ENCODE data around the gene CD6.

The CD6 gene

GRCh38 chr11:60951606-60951903, 19.9 kb upstream of the CD6 start:
- H3K4me3 ChIP-seq (ENCODE audit: low read depth, low read length): no peak overlapping the region
- in situ Hi-C loops (cut with HindIII; ENCODE audit: low sequenced_read_pairs): no loop called here
- no peak for DNase-seq (ENCODE audit: low read depth, low spot score)
- TF ChIP-seq CTCF (IDR thresholded peaks at IDR 0.05; ENCODE audit: low read depth, low read length): no peak

DNA sequence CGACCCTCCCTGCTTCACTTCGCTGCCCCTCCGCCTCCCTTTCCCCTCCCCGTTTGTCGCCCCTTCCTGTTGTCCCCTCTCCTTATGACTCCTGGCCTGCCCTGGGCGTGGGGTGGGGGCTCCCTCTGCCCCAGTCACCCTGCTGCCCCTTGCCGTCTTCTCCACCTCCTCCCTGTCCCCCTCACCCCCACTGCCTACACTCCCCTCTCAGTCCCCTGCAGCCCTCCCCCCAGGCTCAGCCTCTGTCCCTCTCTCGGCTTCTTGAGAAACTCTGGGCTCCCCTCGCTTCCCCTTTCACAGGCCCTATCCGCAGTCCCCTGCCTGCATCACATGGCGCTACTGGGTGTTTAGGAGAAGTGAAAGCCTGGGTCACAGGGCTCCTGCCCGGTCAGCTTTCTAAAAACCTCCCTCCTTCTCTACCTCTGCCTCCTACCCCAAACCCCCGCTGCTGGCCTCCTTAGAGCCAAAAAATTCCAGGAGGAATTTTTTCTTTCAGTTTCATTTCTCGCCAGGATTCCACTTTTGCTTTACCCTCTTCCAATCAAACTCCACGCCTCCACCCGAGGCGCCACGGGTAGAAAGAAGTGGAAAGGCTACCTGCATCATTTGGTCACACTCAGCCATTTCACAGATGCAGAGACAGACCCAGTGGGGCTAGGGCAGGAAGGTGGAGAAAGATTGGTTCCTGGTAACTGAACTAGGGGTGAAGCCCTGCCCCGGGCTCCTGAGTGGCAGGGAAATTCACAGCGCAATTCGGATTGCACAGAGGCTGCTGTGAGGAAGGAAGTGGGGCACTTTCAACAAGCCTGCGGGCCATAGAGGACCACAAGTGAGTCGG, 19.4 kb upstream of the CD6 start, which contains the start of gene SLC15A3:
Gene SLC15A3, minus strand, starts transcription at position 273 of the 838 bp plus-strand sequence. CDS start 625 bp downstream, outside the sequence.
- DNase-seq (ENCODE audit: low read depth, low spot score): no peak
- in situ Hi-C loops (cut with HindIII; ENCODE audit: low sequenced_read_pairs): no loop called here

GRCh38 chr11:60952742-60953170, 18.7 kb upstream of the CD6 start:
- in situ Hi-C loops (cut with HindIII; ENCODE audit: low sequenced_read_pairs): no loop called here
- DNase-seq (ENCODE audit: low read depth, low spot score): no peak
- TF ChIP-seq CTCF (IDR thresholded peaks at IDR 0.05; ENCODE audit: low read depth, low read length): no peak
- no peak overlapping the region for H3K4me3 ChIP-seq (ENCODE audit: low read depth, low read length)

More for the DNA sequence above, 19.4 kb upstream of the CD6 start, which contains the start of gene SLC15A3:
- TF ChIP-seq CTCF (IDR thresholded peaks at IDR 0.05; ENCODE audit: low read depth, low read length): no peak
- no peak within 1 kb of the TSS for H3K4me3 ChIP-seq (ENCODE audit: low read depth, low read length)

DNA sequence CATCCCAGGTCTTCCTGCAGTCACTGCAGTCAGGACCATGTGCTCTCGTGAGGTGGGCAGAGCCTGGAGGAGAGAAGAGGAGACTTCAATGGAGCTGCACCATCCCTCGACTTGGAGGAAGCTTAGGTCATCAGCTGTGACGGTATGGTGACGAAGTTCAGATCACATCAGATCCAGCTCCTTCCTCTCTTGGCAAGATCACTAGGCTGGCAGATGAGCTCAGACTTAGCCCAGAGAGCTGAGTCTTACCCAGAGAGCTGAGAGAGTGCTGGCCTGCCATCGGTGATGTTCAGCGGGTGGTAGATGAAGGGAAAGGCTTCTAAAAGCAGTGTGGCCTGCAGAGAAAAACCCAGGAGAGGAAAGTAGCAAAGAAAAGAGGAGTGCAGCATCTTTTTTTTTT, 17.7 kb upstream of the CD6 start:
- in situ Hi-C loops (cut with HindIII; ENCODE audit: low sequenced_read_pairs): no loop called here
- no peak for DNase-seq (ENCODE audit: low read depth, low spot score)
- TF ChIP-seq CTCF (IDR thresholded peaks at IDR 0.05; ENCODE audit: low read depth, low read length): no peak
- H3K4me3 ChIP-seq (ENCODE audit: low read depth, low read length): no peak overlapping the region

- no peak overlapping the region for H3K4me3 ChIP-seq (ENCODE audit: low read depth, low read length)
- in situ Hi-C loops (cut with HindIII; ENCODE audit: low sequenced_read_pairs): no loop called here
- no peak for TF ChIP-seq CTCF (IDR thresholded peaks at IDR 0.05; ENCODE audit: low read depth, low read length)
- no peak for DNase-seq (ENCODE audit: low read depth, low spot score)
Observed at GRCh38 chr11:60954421-60954820, 17.1 kb upstream of the CD6 start.

DNA sequence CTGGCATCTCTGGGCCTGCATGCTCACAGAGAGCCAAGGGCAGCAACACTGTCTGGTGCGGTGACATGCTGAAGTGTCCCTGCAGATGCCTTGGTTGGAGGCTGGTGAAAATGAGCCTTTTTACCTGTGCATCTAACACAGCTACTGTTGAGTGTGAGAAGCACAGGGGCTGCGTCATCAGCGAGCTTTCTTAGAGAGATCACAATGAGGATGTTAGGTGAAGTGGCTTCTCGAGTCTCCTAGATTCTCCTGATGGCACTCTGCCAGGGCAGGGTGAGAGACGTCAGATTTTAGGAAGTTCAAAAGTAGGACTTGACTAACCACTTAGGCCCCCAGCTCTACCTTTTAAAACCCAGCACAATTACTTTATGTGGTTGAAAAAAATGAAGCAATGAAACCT, 15.9 kb upstream of the CD6 start:
- no peak for DNase-seq (ENCODE audit: low read depth, low spot score)
- in situ Hi-C loops (cut with HindIII; ENCODE audit: low sequenced_read_pairs): no loop called here

More for the DNA sequence above, 15.9 kb upstream of the CD6 start:
- no peak overlapping the region for H3K4me3 ChIP-seq (ENCODE audit: low read depth, low read length)
- TF ChIP-seq CTCF (IDR thresholded peaks at IDR 0.05; ENCODE audit: low read depth, low read length): no peak
